Epithelial cell of esophagus (primary cell): ENCODE results near the gene ARHGAP22.
A peak's percentile ranks its signal among the peaks of the same experiment; 100 is the strongest.

Experiments used
- DNase-seq: peaks from one replicate; pipeline ENCODE4 v3.0.0; 2010; ENCODE audit warnings: low read depth
- H3K4me3 ChIP-seq: 2 replicates; pipeline ENCODE4 v1.5.1; 2011; ENCODE audit warnings: mild to moderate bottlenecking, low read length, control low read depth
- CTCF ChIP-seq: IDR thresholded peaks from 2 replicates; pipeline ENCODE4 v1.5.1; 2011; ENCODE audit warnings: low read depth, mild to moderate bottlenecking, low read length, control low read depth, inconsistent platforms; ENCODE audit not compliant: insufficient read depth; ENCODE audit errors: missing control alignments

The ARHGAP22 gene

GRCh38 chr10:48594371-48594770, 10.5 kb downstream of the ARHGAP22 start:
- no peak for TF ChIP-seq CTCF
- no peak overlapping the region for H3K4me3 ChIP-seq
- DNase-seq = no peak

DNA sequence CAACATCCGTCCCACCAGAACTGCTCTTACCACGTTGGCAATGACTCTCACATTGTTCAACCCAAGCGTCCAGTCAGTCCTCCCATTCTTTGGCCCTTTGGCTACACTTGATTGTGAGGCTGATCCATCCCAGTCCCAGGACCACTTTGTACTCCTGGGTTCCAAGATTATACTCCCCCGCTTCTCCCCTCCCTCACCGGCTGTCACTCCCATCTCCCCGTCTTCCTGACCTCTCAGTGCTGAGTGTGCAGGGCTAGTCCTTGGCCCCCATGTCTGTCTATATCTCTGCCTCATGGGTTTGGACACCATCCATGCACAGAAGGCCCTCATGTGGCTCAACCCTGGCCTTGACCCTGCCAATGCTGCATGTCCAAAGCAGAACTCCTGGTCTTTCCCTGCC, 12.5 kb downstream of the ARHGAP22 start:
- H3K4me3 ChIP-seq = no peak overlapping the region
- TF ChIP-seq CTCF = no peak

GRCh38 chr10:48590945-48591344, 13.9 kb downstream of the ARHGAP22 start:
- no peak overlapping the region for H3K4me3 ChIP-seq
- no peak for TF ChIP-seq CTCF

More for the DNA sequence above, 12.5 kb downstream of the ARHGAP22 start:
- DNase-seq = no peak

DNA sequence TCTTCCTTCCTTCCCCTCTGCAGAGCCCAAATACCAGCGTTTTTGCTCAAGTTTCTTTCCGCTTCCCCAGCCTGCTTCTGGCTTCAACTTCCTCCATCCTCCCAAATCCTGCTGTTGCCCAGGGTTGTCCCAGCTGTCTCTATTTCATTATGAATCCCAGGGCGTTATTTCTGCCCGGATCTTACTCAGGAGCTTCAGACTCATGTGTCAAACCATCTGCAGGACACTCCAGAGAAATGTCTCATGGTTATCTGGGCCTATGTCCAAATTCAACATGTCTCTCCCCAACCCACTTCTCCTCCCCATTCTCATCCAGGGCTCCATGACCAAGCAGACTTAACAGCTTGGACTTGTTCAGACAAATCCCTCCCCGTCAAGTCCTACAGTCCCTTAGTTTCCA, 15.6 kb downstream of the ARHGAP22 start:
- no peak for TF ChIP-seq CTCF
- no peak overlapping the region for H3K4me3 ChIP-seq

More at GRCh38 chr10:48590945-48591344, 13.9 kb downstream of the ARHGAP22 start:
- DNase-seq = no peak

DNA sequence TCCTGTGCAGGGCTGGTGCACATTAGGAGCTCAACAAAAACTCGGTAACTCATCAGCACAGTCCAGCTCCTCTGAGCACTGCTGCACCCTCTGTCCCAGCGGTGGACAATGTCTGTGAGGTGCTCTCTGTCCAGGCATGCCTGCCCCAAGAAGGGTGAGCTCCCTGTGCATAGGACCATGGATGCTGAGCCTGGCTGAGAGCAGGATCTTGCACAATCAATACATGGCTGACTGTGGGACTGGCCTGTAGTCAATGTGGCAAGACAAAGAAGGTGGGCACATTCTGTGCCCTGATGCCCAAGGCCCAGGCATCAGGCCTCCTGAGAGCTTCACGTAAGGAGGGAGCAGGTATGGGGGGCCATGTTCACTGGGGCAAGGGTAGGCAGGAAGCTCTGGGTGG, 17.1 kb downstream of the ARHGAP22 start:
- no peak for TF ChIP-seq CTCF

More for the DNA sequence above, 15.6 kb downstream of the ARHGAP22 start:
- DNase-seq = peak; percentile 97

DNA sequence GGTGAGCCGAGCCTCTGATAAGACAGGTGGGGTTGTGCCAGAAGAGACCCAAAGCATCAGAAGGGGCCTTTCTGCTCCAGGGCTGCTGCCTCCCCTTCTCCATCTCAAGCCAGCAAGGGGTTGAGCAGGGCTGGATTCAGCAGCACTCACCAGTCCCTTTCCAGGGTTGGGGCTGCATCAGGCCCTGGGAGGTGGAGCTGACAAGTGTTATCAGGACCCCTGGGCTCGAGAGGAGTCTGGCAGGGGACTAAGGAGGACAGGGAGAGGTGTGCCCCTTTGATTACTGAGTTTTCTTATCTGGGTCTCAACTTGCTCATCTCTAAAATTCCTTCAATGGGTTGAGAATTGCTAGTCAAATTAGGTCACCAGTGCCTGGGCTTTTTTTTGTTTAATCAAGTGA, 17.8 kb downstream of the ARHGAP22 start:
- TF ChIP-seq CTCF = no peak
- no peak overlapping the region for H3K4me3 ChIP-seq
- no peak for DNase-seq

More for the DNA sequence above, 17.1 kb downstream of the ARHGAP22 start:
- no peak for DNase-seq
- no peak overlapping the region for H3K4me3 ChIP-seq

DNA sequence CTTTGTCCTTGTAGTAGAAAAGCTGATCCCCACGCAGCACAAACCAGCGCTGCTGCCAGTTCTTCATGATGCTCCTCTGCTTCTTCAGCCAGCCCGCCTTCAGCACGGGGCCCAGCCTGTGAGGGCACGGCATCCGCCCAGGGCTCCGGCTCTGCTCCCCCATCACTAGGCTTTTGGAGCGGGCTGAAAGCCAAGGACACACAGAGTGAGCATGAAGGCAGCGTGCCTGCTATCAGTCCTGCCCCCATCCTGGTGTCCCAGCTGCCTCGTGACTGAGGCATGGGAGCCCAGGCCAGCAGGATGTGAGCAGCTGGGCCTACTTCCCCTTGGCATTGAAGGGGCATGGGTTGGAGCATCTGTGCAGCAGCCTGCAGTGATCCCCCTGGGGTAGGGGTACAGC, 21.9 kb downstream of the ARHGAP22 start:
- H3K4me3 ChIP-seq = no peak overlapping the region
- DNase-seq = no peak
- no peak for TF ChIP-seq CTCF
